NCI-H2196 (cell line): ENCODE data around the gene CA4.

Experiments
- DNase-seq: peaks from one replicate; lab custom pipeline; 2025; ENCODE audit not compliant: unreplicated experiment; lab: John Stamatoyannopoulos, UW

Gene CA4

DNA sequence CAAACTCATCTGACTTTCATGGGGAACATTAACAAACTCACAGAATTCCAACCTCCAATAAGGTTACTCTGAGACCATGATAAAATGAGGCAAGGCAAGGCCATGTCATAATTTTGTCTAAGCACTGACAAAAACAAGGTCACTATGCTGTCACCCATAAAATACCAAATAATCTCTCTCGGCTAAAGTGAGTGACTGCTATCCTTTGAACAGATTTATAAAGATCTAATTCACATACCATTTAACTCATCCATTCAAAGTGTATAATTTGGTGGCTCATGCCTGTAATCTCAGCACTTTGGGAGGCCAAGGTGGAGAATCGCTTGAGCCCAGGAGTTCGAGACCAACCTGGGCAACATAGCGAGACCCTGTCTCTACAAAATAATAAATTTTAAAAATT is 20.6 kb upstream of the CA4 start:
- DNase-seq, result no peak

DNA sequence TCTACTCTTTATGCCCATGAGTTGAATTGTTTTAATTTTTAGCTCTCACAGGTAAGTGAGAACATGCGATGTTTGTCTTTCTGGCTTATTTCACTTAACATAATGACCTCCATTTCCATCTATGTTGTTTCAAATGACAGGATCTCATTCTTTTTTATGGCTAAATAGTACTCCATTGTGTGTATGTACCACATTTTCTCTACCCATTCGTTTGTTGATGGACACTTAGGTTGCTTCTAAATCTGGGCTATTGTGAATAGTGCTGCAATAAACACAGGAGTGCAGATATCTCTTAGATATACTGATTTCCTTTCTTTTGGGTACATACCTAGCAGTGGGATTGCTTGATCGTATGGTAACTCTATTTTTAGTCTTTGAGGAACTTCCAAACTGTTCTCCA is 19.3 kb upstream of the CA4 start:
- no peak for DNase-seq

DNA sequence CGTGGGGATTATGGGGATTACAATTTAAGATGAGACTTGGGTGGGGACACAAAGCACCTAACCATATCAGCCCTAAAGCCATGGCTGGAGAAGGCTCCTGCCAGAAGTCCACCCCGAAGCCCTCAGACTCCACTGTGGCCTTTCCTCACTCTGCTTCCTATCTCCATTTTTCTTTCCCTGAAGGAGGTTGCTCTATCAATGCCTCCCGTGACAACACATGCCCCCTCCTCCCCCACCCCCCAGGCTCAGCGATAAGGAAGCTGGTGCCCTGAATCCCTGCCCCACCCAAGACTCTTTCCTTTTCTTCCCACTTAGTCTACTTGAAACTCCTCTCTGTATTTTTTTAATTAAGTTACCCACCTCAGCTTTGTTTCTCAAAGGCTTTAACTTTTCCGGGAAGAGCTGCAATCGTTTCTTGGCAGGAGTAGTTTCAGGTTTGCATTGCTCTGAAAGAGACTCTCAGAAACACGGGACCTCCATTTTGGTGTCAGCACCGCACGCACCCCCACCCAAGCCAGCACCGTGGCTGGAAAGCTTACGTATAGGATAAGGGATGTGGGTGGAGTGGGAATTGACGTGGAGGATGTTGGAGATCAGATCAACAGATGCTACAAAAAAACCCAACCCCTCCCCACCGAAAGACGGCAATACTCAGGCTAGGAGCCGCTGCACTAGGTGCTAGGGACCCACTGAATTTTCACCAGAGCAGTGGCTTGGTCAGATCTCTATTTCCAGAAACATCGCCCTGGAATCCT is 15.2 kb upstream of the CA4 start:
- DNase-seq, result no peak

DNA sequence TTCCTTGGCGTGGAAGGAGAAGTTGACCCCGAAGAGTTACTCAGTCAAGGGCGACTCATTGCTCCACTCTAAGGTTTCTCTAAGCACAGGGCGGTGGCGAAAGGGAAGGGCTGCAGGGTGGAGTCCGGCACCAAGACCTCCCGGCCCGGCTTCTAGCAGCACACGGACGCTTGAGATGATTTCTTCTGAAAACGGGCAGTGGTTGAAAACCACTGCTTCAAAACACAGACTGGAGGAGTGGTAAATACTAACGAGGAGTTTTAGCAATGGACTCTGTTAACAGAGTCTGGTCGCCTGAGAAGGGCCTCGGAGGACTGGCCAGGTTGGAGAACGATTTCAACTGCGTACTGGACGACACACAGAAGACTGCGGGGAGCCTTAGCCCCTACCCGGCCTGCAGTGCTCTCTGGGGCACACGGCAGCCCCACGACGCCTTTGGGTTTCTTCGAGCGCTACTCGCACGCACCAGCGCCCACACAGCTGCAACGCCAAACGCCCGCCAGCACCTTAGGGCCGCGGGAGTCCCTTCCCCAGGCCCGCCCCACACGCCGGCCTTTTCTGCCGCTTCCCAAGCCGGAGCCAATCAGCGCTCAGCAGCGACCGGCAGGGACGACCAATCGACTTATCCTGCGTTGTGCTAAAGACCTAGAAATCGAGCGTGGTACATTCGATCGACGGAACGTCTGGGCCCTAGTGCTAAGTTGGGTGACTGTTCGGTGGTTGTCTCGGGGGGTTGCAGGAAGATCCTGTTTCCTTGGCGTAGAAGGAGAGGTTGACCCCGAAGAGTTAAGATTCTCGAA is 14.4 kb upstream of the CA4 start:
- peak; percentile 94 for DNase-seq

DNA sequence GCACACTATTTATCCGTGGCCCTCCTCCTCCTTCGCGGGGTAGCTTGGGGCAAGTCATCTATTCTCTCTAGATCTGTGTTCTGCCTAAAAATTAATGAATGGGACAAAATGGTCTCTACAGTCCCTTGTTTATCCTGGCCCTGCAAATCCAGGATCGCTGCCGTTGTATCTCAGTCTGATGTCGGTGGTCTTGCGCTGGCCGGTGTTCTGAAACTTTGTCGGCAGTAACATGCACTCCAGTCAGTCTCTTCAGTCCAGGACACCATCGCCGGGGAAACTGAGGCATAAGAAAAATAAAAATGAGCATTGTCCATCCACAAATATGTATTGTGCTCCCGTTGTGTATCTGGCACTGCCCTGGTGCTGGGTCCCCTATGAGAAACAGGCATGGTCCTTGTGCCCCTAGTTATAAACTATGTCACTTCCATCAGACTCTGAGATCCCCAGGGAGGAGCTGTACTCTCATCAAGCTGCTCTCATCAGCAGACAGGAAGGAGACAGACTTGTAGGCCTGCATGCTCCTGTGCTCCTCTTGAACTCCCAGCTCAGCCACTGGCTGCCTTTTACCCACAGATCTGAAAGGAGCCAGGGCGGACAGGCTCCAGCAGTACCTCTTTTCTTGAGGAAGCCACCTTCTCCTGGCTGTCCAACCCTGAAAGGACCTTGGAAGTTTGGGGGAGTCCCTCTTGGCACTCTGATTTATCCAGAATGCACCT is 13.7 kb upstream of the CA4 start:
- no peak for DNase-seq

DNA sequence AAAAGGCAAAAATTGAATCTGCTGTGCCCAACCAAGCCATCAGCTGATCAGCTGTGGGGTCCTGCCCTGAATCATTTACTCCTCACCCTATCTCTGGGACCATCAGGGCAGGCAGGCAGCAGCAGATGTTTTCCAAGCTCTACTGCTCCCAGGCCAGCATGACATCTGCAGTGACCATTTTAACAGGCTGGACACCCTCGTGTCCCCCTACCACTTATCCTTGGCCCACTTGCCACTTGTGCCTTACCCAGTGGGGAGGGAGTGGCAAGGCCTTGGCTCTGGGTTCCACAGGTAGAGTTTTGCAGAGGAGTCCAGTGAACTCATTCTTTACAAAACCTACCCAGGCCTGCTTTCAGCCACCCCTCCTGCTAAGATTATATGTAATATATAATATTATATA is 12.0 kb upstream of the CA4 start:
- DNase-seq, result no peak

DNA sequence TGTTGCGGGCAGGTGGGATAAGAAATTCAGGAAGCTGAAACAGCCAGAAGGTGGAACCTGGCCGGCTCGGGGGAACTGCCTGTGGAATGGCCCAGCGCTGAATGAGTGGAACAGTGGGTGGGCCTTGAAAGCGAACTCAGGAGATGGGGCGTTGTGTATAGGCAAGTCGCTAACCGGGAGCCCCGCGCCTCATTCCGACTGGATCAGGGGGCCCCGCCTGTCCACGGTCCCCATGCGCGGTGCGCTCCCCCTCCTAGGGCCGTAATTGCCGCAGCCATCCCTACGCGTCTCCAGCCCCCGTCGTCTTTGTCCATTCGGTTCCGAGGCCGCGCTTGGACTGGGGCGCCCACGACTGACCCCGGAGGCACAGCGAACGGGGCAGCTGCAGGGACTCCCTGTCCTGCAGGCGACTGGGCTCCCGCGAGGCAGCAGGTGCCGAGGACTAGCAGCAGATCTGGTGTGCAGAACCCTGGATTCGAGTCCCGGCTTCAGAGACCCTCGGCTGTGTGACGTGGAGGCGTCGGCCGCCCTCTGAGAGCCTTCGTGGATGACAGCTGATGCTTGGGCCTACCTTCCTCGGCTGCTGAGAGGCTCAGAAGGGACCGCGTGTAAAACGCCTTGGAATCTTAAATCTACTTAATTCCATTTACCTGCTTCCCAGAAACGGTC is 10.9 kb upstream of the CA4 start:
- no peak for DNase-seq

DNA sequence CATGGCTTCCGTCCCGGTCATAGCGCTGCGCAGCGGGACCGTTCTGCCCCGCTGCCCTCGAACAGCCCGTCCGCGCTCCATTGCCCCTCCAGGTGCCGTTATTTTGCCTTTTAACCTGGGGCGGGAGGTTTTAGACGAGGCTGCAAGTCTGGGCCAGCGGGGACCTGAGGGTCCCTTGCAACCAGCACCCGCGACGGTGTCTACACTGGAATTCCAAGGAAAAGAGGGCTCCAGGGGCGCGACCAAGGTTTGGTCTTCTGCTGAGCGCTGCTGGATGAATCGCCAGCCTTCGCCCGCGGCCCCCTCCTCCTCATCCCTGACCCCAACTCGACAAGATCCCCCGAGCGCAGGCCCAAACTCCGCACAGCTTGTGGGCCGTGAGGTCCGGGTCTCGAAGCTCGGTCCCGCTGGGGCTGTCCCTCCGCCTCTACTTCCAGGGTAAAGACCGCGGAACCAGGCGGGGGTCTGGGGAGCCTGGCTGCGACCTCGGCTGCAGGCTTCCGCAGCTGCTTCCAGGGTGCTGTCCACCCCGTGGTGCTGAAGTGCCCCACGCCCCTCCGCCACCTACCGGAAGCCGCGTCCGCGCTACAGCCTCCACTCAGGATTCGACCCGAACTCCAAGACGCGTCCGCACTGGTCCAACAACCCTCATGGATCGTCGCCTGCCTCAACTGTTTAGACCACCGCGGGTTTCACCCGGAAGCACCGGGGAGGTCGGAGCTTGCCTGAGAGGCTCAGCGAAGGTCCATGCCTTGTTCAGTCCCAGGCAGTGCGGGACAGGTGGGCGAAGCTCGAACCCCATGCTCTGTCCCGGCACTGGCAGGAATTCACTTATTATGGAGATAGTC is 10.1 kb upstream of the CA4 start:
- DNase-seq, result no peak

DNA sequence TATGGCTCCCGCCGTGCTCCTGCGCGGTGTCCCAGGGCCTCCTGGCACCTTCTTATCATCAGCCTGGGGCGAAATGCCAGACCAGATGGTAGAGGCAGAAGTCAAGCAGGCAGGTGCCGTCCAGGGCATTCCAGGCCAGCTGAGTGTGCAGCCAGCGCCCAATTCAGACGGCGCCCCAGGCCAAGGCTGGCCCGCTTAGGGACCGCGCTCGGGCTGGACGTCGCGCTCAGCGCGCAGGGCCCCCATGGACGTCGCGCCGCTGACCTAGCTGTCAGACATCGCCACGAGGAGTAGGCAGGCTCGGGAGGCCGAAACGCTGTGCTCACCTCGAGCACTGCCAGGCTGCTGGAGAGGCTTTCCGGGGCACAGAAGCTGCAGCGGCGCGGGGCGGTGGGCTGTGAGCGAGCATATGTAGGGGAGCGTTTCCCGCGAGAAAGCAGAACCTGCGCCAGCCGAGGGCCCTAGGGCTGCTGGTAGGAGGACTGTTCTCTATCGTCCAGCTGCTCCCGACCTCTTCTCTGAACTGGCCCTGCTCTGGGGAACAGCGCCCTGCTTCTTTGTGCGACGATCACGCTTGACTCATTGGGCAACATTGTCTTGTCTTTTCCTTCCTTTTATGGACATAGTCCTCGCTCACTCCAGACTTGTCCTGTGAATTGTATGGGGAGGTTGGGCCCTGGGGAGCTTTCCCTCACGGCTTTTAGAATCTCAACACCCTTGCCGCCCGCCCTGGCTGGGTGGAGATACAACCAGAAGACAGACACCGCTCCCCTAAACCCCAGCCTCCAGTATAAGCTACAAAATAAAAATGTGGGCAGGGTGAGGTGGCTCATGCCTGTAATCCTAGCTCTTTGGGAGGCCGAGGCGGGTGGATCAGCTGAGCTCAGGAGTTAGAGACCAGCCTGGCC is 8.4 kb upstream of the CA4 start:
- no peak for DNase-seq

DNA sequence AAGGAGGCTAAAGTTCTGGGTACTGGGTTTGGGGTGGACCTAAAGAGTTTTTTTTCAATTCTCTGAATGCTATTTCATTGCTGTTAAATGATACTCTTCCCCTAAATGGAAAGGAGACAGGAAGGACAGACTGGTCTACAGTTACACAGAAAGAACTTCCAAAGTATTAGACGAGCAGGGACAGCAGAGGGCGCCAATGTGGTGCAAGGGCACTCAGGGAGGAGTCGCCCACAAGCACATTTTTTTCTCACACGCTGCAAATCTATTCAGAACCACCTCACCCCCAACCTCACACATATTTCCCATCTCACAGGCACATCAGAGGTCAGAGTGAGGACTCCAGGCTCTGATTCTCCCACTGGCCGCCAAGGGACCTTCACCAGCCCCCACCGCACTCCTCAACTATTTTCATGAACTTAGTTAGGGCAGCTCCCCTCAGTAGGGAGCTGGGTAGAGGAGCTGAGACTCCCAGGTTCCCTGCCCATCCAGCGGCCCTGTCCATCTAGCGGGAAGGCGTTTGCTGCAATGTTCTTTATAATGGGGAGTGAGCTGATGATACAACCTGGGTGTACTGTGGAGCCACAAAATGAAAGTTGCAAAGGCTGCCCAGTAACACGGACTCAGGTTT is 6.8 kb upstream of the CA4 start:
- DNase-seq, result peak; percentile 90

DNA sequence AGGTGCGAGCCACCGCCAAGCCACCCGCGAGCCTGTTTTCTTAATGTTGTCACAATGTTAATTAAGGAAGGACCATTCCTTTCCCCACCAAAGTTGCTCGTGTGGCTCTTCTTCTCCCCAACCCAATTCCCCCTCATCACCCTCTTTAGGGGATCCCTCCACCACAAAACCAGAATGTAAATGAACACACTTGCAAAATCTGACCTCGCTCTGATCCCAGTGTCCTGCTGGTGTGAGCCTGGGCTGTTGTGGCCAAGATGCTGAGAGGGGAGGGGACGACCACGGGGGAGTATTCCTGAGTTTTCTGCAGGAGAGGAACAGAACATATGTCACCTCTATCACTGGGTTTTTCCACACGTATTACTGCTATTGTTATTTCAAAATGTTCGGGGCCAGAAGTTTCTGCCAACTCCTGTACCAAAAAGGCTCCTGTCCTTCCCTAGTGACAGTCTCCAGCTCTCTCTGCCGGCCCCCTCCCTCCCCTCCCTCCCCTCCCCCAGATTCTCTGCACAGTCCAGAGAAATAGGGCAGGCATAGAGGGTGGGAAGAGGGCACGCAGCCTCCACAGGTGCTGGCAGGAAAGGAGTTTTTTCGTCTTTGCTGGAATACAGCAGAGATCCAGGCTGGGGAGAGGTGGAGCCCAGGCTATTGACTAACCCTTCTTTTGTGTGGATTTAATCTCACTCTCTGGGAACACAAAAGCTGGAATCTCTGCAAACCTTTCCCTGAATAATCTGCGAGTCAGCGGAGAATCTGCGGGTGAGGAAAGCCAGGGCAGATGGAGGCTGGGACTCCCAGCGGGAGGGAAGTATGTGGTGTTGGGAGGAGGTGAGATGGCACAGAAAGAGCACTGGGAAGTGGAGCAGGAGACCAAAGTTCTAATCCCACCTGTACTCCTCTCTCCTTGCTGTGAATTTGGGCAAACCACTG is 4.5 kb upstream of the CA4 start:
- no peak for DNase-seq

DNA sequence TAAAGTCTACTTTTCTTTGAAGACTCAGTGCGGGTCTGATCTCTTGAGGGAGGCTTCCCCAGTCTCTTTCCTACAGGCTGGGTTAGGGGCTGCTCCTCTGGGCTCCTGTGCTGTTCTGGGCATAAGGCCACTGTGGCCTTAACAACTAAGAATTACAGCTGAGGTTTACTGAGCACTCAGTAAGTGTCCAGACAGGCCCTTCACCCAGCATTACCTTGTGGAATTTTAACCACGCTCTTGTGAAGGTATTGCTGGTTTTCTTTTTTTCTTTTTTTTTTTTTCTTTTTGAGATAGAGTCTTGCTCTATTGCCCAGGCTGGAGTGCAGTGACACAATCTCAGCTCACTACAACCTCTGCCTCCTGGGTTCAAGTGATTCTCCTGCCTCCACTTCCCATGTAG is 3.6 kb upstream of the CA4 start:
- no peak for DNase-seq

DNA sequence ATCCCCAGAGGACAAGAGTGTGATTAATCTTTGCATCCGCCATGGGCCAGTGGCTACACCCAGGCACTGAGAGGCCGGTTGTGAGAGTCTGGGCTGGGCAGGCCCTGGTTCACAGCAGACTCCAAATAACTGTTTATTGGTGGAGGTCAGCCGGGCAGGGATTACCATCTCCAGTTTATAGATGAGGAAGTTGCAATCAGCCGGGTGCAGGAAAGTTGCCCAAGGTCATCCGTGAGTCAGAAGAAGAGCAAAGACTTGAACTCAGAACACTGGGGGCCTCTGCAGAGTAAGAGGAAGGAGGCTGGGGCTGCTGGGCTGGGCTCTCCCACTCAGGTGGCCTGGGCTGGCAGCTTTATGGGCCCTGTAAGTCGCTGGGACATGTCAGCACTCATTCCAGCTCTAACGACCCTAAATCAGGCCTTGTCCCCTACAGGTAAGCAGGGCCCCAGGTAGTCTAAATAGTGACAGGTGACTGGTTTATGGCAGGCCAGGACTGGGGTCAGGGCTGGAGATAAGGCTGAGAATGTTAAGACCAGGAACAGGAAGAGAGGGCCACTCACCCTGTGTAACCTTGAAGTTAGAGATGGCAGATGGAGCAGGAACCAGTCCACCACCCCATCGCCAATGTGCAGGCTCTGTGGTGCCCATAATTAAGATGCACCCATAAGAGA is 2.1 kb upstream of the CA4 start:
- DNase-seq, result no peak

DNA sequence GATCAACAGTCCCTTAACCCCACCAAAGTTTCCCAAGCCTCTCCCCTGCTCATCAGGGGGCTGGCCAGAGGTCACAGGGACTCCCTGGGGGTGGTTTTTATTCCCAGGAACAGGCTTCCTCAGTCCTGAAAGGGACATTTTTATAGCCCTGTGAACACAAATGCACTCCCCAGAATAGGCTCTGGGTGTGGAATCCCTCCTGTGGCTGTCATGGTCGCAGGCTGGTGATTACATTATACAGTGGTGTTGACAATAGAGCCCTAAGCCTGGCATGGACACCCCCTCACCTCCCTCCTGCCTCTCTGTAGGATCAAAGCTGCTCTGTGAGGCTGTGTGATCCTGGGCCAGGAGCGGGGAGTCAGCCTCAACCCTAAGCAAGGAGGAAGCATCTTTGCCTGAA is 1.4 kb upstream of the CA4 start:
- no peak for DNase-seq

DNA sequence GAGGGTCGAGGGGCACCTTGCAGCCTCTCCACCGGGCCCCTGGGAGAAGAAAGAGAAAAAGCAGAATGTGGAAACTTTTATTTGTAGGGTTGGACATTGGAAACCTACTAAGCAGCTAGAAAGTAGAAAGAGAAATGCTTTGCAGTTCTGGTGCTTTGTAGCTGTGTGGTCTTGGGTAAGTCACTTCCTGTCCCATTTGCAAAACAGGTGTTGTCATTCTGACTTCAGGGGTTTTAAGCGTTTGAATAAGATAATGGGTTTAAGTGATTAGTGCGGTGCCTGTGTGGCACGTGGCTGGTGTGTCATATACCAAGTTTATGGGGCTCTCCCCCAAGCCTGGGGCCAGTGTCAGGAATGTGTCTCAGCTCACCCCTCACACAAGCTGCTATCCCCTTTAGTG is 1.6 kb downstream of the CA4 start:
- no peak for DNase-seq

DNA sequence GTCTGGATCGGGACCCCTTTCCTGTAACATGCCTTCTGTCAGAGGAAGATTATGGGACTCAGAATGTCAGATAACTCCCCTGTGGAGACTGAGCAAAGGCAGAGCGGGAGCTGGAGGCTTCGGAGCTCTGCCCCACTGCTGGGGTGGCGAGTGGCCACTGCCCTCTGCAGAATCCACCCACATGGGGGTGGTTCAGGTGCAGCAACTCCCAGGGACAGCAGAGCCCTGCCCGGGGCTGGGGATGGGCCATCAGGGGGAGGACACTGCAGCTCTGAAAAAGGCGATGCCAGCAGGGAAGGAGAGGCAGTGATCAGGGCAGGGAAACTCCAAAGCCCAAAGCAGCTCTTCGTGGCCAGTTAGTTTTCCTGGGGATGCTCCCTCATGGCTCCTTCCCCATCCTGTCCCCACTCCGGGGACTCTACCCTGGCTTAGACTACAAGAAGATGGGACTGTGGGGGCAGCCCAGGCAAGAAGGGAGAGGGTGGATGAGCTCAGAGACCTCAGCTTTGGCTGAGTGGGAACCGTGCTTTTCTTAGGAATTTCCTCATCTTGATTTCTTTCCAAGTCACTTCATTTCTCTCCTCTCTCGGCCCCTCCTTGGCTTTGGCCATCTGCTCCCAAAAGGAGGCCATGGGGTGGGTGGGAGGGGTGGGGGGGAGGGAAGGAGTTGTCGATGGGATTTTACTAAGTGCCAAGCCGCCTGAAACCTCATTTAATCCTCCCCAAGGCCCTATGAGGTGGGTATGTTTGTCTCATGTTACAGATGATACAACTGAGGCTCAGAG is 4.0 kb downstream of the CA4 start:
- DNase-seq, result no peak
